HG03159 (cell line): Measurements from ENCODE around the gene RENBP.
A peak's percentile ranks its signal among the peaks of the same experiment; 100 is the strongest.

Experiments used
- ATAC-seq: cut with Tn5 transposase; IDR thresholded peaks from one replicate; pipeline ENCODE4 v1.9.1; 2021; ENCODE audit warnings: mild to moderate bottlenecking, moderate library complexity; ENCODE audit not compliant: unreplicated experiment

RENBP gene

GRCh38 chrX:153971124-153971449, 26.6 kb upstream of the RENBP start:
- peak; percentile 35 for ATAC-seq

- peak; percentile 2 for ATAC-seq
These were observed 26.1 kb upstream of the RENBP start for GRCh38 chrX:153970357-153971123.

GRCh38 chrX:153969904-153970356, 25.5 kb upstream of the RENBP start:
- ATAC-seq, result no peak

GRCh38 chrX:153969125-153969903, 24.9 kb upstream of the RENBP start:
- ATAC-seq, result no peak

GRCh38 chrX:153968754-153969124, 24.3 kb upstream of the RENBP start:
- no peak for ATAC-seq

GRCh38 chrX:153968255-153968654, 23.8 kb upstream of the RENBP start:
- ATAC-seq, result no peak

GRCh38 chrX:153967536-153968224, 23.2 kb upstream of the RENBP start:
- ATAC-seq, result no peak

- ATAC-seq, result no peak
These were observed 22.5 kb upstream of the RENBP start for GRCh38 chrX:153966841-153967535.

- ATAC-seq, result no peak
These were observed 21.8 kb upstream of the RENBP start for GRCh38 chrX:153966283-153966688.

GRCh38 chrX:153965406-153965805, 21.0 kb upstream of the RENBP start:
- ATAC-seq, result no peak

GRCh38 chrX:153964105-153964504, 19.7 kb upstream of the RENBP start:
- no peak for ATAC-seq

GRCh38 chrX:153963546-153963945, 19.1 kb upstream of the RENBP start:
- no peak for ATAC-seq

- ATAC-seq, result no peak
These were observed 16.8 kb upstream of the RENBP start for GRCh38 chrX:153961292-153961691.

GRCh38 chrX:153960786-153961185, 16.3 kb upstream of the RENBP start:
- ATAC-seq, result no peak

GRCh38 chrX:153960077-153960476, 15.6 kb upstream of the RENBP start:
- ATAC-seq, result no peak

GRCh38 chrX:153959649-153960048, 15.2 kb upstream of the RENBP start:
- ATAC-seq, result no peak

GRCh38 chrX:153958605-153959004, 14.2 kb upstream of the RENBP start:
- ATAC-seq, result no peak

GRCh38 chrX:153957224-153957623, 12.8 kb upstream of the RENBP start:
- ATAC-seq, result no peak

- ATAC-seq, result no peak
These were observed 11.8 kb upstream of the RENBP start for GRCh38 chrX:153956044-153956907.

- no peak for ATAC-seq
These were observed 10.8 kb upstream of the RENBP start for GRCh38 chrX:153955228-153955732.
